Kidney (tissue), 14 donors: ENCODE results near the gene TOX3. TPM values are rescaled to one million over a fixed set of nuclear protein-coding genes. Genes with fewer than 3 reads are reported as not detected.

Source experiments
- DNase-seq, 5 donors: peaks; one replicate each; pipeline ENCODE4 v3.0.0-alpha.2; 2013 to 2020
- FAIRE-seq: peaks from 2 replicates; lab custom pipeline; 2012; peaks lifted over from hg19 to GRCh38; lab: Jason Lieb, UNC
- H3K27ac ChIP-seq, 2 donors: one replicate each; pipeline ENCODE4 v1.7.0; 2013; ENCODE audit warnings: low read depth in 2 of 2, low read length in 2 of 2, inconsistent platforms in 1 of 2
- H3K27me3 ChIP-seq: one replicate; pipeline ENCODE4 v1.7.1; 2013; ENCODE audit warnings: low read length, inconsistent platforms; ENCODE audit not compliant: control insufficient read depth, insufficient read depth
- H3K36me3 ChIP-seq, 3 donors: one replicate each; pipeline versions ENCODE4 v1.7.0 to v1.7.1; 2013; ENCODE audit warnings: low read length in 3 of 3, control low read depth in 1 of 3, inconsistent platforms in 1 of 3; ENCODE audit not compliant: insufficient read depth in 3 of 3, control insufficient read depth in 2 of 3
- H3K4me1 ChIP-seq, 3 donors: one replicate each; pipeline versions ENCODE4 v1.7.0 to v1.7.1; 2013; ENCODE audit warnings: low read length in 3 of 3, inconsistent platforms in 1 of 3, low read depth in 1 of 3; ENCODE audit not compliant: control insufficient read depth in 2 of 3, insufficient read depth in 2 of 3
- H3K4me3 ChIP-seq, 3 donors: one replicate each; pipeline versions ENCODE4 v1.7.0 to v1.8.1; 2013; ENCODE audit warnings: low read length in 3 of 3, control low read depth in 1 of 3, inconsistent platforms in 1 of 3
- H3K9ac ChIP-seq, 3 donors: one replicate each; pipeline versions ENCODE4 v1.7.0 to v1.7.1; 2013; ENCODE audit warnings: low read length in 3 of 3, control low read depth in 1 of 3, inconsistent platforms in 1 of 3
- H3K9me3 ChIP-seq, 3 donors: one replicate each; pipeline versions ENCODE4 v1.7.0 to v1.7.1; 2013; ENCODE audit warnings: low read length in 3 of 3, control low read depth in 1 of 3, inconsistent platforms in 1 of 3; ENCODE audit not compliant: control insufficient read depth in 2 of 3, insufficient read depth in 1 of 3
- CTCF ChIP-seq: IDR thresholded peaks from 3 replicates; pipeline ENCODE4 v1.5.1; 2012; ENCODE audit warnings: mild to moderate bottlenecking, moderate library complexity, borderline replicate concordance; ENCODE audit not compliant: insufficient read depth; ENCODE audit errors: extremely low read depth
- intact Hi-C: fragments of 100-400 bp; cut with DNase I; formaldehyde crosslinking; loops from one replicate; pipeline ENCODE4 v1.11.1; 2022
- polyA plus RNA-seq: library from polyadenylated mRNA; stranded (reverse); fragments of 350-450 nt; fragmentation: Illumina TruSeq; extraction: RNeasy Lipid Tissue Mini Kit (QIAGEN cat#74804); gene quantifications from one replicate; pipeline ENCODE4 v1.2.3, GENCODE V29; 2014; ENCODE audit warnings: low read depth, low replicate concordance; ENCODE audit not compliant: insufficient read depth
- total RNA-seq: library from RNA; stranded (reverse); fragmentation: NEBNext Ultra II Directional; extraction: Animal tissue kit (Norgen Biotek cat#: 25700); gene quantifications from one replicate; pipeline ENCODE4 v1.2.1, GENCODE V29; 2021
- donor health status: control.
- donor health status: control.
- donor health status: control.
- donor health status: control.
- donor health status: control.
- donor health status: DM: yes; HTN: yes; CAD: no.
- donor health status: Normal renal cell carcinoma (clear cell type).

Gene TOX3
- total and polyA plus RNA-seq, 2 donors from 2014 or later = 8.7 to 16.2 TPM

- Histone ChIP-seq H3K27me3 (no peaks in the 10 kb centered on the region), H3K9me3 (no peaks in the 10 kb centered on the region), H3K4me3 (no peak overlapping the region), H3K9ac (no peak overlapping the region), H3K27ac (no peak overlapping the region), H3K4me1 (peaks cover 0 to 3% (median 0%) of the 10 kb centered on the region in 3 donors), H3K36me3 (no peaks in the 10 kb centered on the region)
- intact Hi-C loops = no loop called here
- no peak for FAIRE-seq
- TF ChIP-seq CTCF = no peak
- DNase-seq = no peak
Observed at GRCh38 chr16:52526830-52527229, 20.1 kb downstream of the TOX3 start.

GRCh38 chr16:52526116-52526828, 20.7 kb downstream of the TOX3 start:
- TF ChIP-seq CTCF = no peak
- Histone ChIP-seq H3K4me1 (peaks cover 0 to 3% (median 0%) of the 10 kb centered on the region in 3 donors), H3K9ac (no peak overlapping the region), H3K27me3 (no peaks in the 10 kb centered on the region), H3K9me3 (no peaks in the 10 kb centered on the region), H3K4me3 (no peak overlapping the region), H3K36me3 (no peaks in the 10 kb centered on the region), H3K27ac (no peak overlapping the region)
- FAIRE-seq (no peak), DNase-seq (no peak)
- intact Hi-C loops = no loop called here

GRCh38 chr16:52521570-52521969, 25.4 kb downstream of the TOX3 start:
- H3K4me1 ChIP-seq = peaks cover 0 to 3% (median 0%) of the 10 kb centered on the region in 3 donors
- FAIRE-seq (no peak), DNase-seq (no peak)
- no peak overlapping the region for H3K4me3 ChIP-seq
- H3K27me3 ChIP-seq = no peaks in the 10 kb centered on the region
- no peak overlapping the region for H3K27ac ChIP-seq
- no peaks in the 10 kb centered on the region for H3K36me3 ChIP-seq
- no peak for TF ChIP-seq CTCF
- H3K9ac ChIP-seq = no peak overlapping the region
- intact Hi-C loops = no loop called here
- H3K9me3 ChIP-seq = no peaks in the 10 kb centered on the region
